ENCODE measurements around the gene ACER1. TPM values are rescaled to one million over a fixed set of nuclear protein-coding genes. Genes with fewer than 3 reads are reported as not detected.
"Not testable (repeated sequence)": the region's sequence is repeated elsewhere in the genome, so short reads cannot be mapped to it uniquely, and the experiment has no call there.

ACER1 gene
- total and polyA plus RNA-seq, 9 donors, result 0.15 to 0.37 (median 0.29) TPM; not detected in 5

- no peak overlapping the region for H3K4me3 ChIP-seq
- H3K27ac ChIP-seq, result no peak overlapping the region
- WGBS, 3 donors, result 41 to 50% (median 44%) methylated on average over 4 of the region's 4 CpGs
- no peaks in the 10 kb centered on the region for H3K4me1 ChIP-seq (ENCODE audit: insufficient read depth)
- DNase-seq, result no peak
- no peaks in the 10 kb centered on the region for H3K27me3 ChIP-seq
- TF ChIP-seq EP300 (IDR thresholded peaks at IDR 0.05) (no peak), POLR2A (IDR thresholded peaks at IDR 0.05) (no peak), CTCF (IDR thresholded peaks at IDR 0.05) (no peak)
- H3K36me3 ChIP-seq, result no peaks in the 10 kb centered on the region
- no peaks in the 10 kb centered on the region for H3K9me3 ChIP-seq
- intact Hi-C loops (cut with DNase I), result no loop called here
Observed at GRCh38 chr19:6354098-6354674, 20.8 kb upstream of the ACER1 start.

- TF ChIP-seq CTCF (IDR thresholded peaks at IDR 0.05) (no peak), EP300 (IDR thresholded peaks at IDR 0.05) (no peak), POLR2A (IDR thresholded peaks at IDR 0.05) (no peak)
- H3K9me3 ChIP-seq, result no peaks in the 10 kb centered on the region
- no peaks in the 10 kb centered on the region for H3K4me1 ChIP-seq (ENCODE audit: insufficient read depth)
- WGBS, 3 donors, result 92 to 97% (median 95%) methylated on average over 2 of the region's 2 CpGs
- intact Hi-C loops (cut with DNase I), result no loop called here
- no peaks in the 10 kb centered on the region for H3K27me3 ChIP-seq
- no peak for DNase-seq
- H3K36me3 ChIP-seq, result no peaks in the 10 kb centered on the region
- no peak overlapping the region for H3K27ac ChIP-seq
- no peak overlapping the region for H3K4me3 ChIP-seq
Observed at GRCh38 chr19:6352381-6353165, 19.2 kb upstream of the ACER1 start.

- intact Hi-C loops (cut with DNase I), result no loop called here
- no peak for DNase-seq
- no peaks in the 10 kb centered on the region for H3K36me3 ChIP-seq
- H3K4me3 ChIP-seq, result no peak overlapping the region
- no peaks in the 10 kb centered on the region for H3K4me1 ChIP-seq (ENCODE audit: insufficient read depth)
- WGBS, 3 donors, result 78 to 83% (median 82%) methylated on average over 2 of the region's 2 CpGs
- no peak overlapping the region for H3K27ac ChIP-seq
- TF ChIP-seq EP300 (IDR thresholded peaks at IDR 0.05) (no peak), CTCF (IDR thresholded peaks at IDR 0.05) (no peak), POLR2A (IDR thresholded peaks at IDR 0.05) (no peak)
- no peaks in the 10 kb centered on the region for H3K27me3 ChIP-seq
- H3K9me3 ChIP-seq, result no peaks in the 10 kb centered on the region
Observed at GRCh38 chr19:6350688-6351087, 17.3 kb upstream of the ACER1 start.

GRCh38 chr19:6349271-6349670 is 15.9 kb upstream of the ACER1 start:
- H3K27ac ChIP-seq; H3K36me3 ChIP-seq; H3K9me3 ChIP-seq; DNase-seq; H3K4me3 ChIP-seq; intact Hi-C loops (cut with DNase I); H3K4me1 ChIP-seq (ENCODE audit: insufficient read depth); H3K27me3 ChIP-seq: not testable (repeated sequence)
- 81 to 84% (median 82%) methylated on average over 2 of the region's 2 CpGs for WGBS, 3 donors

- no peak overlapping the region for H3K27ac ChIP-seq
- no peaks in the 10 kb centered on the region for H3K27me3 ChIP-seq
- H3K9me3 ChIP-seq, result no peaks in the 10 kb centered on the region
- H3K36me3 ChIP-seq, result no peaks in the 10 kb centered on the region
- no peak overlapping the region for H3K4me3 ChIP-seq
- no peak for DNase-seq
- no peak for TF ChIP-seq POLR2A (IDR thresholded peaks at IDR 0.05)
- no peak for TF ChIP-seq EP300 (IDR thresholded peaks at IDR 0.05)
- no peak for TF ChIP-seq CTCF (IDR thresholded peaks at IDR 0.05)
- 79 to 96% (median 84%) methylated on average over 1 of the region's 1 CpG for WGBS, 3 donors
- intact Hi-C loops (cut with DNase I), result no loop called here
- no peaks in the 10 kb centered on the region for H3K4me1 ChIP-seq (ENCODE audit: insufficient read depth)
Observed at GRCh38 chr19:6343462-6343861, 10.1 kb upstream of the ACER1 start.

Data from ovary (tissue), 9 donors.